OCI-LY7 (cell line): ENCODE measurements around the gene LONP2.

Experiments used
- EZH2phosphoT487 ChIP-seq: fragments of 200-600 bp; sonication (generic); IDR thresholded peaks from 2 replicates; pipeline ENCODE4 v1.6.1; 2018; ENCODE audit warnings: low read depth, borderline replicate concordance, mild to moderate bottlenecking, mixed run types, antibody characterized with exemption, low read length, moderate library complexity, mixed read lengths
- TF ChIP-seq, protein P1 (sequence below): fragments of 200-600 bp; sonication (generic); conservative IDR thresholded peaks from 2 replicates; pipeline ENCODE4 v1.5.1; 2014; ENCODE audit warnings: mild to moderate bottlenecking, antibody characterized with exemption, low read length, moderate library complexity, mixed read lengths

DNA sequence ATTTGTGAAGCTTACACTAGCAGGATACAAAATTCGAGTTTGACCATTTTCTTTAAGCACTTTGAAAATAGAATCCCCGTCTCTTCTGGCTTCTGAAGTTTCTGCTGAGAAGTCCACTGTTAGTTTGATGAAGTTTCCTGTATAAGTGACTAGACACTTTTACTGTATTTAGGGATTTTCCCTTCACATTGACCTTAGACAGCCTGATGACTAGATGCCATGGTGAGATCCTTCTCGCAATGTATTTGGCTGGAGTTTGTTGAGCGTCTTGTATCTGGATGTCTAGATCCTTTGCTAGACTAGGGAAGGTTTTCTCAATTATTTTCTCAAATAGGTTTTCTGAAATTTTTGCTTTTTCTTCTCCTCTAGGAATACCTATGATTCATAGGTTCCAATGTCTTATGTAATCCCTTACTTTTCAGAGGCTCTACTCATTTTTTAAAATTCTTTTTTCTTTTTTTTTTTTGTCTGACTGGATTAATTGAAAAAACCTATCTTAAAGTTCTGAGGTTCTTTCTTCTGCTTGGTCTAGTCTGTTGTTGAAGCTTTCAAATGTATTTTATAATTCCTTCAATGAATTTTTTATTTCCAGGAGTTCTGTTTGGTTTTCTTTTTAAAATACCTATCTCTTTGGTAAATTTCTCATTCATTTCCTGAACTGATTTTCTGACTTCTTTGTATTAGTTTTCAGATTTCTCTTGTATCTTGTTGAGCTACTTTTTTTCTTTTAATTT, 67.0 kb downstream of the LONP2 start:
- TF ChIP-seq, protein P1, sequence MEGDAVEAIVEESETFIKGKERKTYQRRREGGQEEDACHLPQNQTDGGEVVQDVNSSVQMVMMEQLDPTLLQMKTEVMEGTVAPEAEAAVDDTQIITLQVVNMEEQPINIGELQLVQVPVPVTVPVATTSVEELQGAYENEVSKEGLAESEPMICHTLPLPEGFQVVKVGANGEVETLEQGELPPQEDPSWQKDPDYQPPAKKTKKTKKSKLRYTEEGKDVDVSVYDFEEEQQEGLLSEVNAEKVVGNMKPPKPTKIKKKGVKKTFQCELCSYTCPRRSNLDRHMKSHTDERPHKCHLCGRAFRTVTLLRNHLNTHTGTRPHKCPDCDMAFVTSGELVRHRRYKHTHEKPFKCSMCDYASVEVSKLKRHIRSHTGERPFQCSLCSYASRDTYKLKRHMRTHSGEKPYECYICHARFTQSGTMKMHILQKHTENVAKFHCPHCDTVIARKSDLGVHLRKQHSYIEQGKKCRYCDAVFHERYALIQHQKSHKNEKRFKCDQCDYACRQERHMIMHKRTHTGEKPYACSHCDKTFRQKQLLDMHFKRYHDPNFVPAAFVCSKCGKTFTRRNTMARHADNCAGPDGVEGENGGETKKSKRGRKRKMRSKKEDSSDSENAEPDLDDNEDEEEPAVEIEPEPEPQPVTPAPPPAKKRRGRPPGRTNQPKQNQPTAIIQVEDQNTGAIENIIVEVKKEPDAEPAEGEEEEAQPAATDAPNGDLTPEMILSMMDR = no peak
- TF ChIP-seq EZH2phosphoT487 = no peak
